Stimulated activated CD4-positive, alpha-beta T cell treated with anti-CD3 and anti-CD28 coated beads, Interleukin-15, amount 100 ng/mL, for 1 hour (primary cell): Measurements from ENCODE around the gene COL24A1.

Experiments used
- DNase-seq, 2 donors: peaks; one replicate each; pipeline ENCODE4 v3.0.0-alpha.2; 2020; ENCODE audit warnings: low read depth in 1 of 2, low spot score in 1 of 2

The COL24A1 gene

DNA sequence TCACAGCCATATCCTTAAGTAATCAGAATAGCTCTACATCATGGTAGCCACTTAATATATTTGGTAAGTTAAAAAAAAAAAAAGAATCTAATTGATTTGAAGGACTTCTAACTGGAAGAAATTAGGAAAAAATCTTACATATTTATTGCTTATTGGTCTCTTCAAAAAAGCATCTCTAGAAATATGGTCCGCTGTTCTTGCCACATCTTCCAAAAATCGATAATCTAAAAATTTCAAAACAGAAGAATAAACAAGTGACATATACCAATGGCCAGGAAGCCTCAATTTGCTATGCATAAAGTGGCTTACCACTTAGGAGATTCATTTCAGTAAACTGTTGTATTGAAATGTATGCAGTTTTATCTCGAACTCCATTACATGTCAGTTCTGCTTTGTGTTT, 450.6 kb downstream of the COL24A1 start:
- DNase-seq: no peak

DNA sequence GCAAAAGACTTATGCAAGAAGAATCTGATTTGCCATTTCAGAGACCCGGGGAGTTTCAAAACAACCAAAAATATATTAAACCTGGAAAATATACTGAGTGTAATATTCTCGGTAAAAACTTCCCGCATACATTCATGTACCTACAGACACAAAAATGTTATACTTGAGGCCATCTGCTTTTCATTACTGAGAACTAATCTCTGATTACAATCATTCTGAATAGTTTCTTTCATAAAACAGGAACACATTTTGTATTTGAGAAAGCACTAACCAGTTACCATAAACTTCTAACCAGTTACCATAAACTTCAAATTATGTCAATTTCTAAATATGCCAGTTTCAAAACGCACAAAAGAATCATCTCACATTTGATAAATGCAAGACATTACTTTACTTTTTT, 456.1 kb downstream of the COL24A1 start:
- no peak for DNase-seq

DNA sequence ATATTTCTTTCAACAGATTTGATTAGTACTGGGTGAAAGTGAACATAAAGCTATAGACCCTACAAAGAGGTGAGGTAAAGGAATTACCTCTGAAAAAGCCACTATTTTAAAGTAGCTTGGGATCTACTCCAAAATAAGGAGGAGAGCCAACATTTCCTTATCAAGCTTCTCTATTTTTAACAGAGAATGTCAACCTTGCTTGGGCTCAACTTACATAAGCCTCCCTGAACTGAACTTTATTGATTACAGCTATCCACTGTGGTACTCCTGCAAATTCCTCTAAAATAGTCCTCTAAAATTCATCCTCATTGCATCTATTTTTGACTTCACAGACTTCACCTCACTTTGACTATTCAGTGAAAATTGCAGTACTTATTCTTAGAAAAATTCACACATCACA, 458.7 kb downstream of the COL24A1 start:
- DNase-seq: no peak

DNA sequence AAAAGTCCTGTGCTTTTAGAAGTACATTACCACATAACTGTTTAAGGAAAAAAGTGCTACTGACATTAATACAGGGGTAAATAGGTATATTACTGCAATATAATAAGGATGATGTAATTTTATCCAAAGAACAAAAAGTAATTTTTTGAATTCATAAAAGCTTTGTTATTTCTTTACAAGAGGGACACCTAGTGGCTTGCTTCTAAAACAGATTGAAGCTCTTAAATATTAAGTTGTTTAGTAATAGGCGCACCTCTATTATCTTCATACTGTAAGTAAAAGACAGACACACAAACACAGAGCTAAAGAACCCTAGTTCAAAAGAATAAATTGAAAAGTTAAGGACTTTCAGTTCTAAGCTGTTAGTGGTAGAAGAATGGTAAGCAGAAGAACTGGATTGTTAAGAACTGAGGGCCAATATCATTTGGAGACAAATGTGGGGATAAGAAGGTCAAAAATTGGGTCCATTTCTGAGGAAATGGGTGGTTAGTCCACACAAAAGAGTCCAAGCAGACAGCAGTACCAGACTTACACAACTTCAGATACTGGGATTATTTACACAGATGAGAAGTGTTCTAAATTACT, 463.8 kb downstream of the COL24A1 start:
- DNase-seq: no peak

DNA sequence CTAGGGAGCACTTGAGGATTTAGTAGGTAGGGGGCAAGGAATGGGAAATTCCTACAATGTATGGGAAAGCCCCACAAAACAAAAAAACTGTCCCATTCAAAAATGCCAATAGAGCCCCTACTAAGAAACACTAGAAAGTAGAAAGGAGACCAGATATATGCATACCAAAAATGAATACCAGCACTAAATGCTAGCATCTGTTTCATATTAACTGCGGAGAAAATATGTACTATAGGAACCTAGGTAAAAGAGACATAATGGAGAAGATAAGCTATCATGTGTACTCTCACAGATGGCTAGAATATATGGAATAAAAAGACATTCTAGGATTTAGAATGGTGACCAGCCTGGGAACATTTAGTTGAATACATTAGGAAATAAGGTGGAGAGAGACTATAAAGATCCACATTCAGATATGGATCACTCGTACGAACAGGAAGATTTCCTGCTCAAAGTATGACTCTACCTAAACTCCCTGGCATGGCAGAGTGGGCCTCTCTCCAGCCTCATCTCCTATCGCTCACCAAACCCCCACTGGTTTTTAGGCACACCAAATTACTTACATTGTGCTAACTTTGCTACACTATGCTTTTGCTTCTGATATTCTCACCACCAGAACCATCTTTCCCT, 466.7 kb downstream of the COL24A1 start:
- DNase-seq: no peak

DNA sequence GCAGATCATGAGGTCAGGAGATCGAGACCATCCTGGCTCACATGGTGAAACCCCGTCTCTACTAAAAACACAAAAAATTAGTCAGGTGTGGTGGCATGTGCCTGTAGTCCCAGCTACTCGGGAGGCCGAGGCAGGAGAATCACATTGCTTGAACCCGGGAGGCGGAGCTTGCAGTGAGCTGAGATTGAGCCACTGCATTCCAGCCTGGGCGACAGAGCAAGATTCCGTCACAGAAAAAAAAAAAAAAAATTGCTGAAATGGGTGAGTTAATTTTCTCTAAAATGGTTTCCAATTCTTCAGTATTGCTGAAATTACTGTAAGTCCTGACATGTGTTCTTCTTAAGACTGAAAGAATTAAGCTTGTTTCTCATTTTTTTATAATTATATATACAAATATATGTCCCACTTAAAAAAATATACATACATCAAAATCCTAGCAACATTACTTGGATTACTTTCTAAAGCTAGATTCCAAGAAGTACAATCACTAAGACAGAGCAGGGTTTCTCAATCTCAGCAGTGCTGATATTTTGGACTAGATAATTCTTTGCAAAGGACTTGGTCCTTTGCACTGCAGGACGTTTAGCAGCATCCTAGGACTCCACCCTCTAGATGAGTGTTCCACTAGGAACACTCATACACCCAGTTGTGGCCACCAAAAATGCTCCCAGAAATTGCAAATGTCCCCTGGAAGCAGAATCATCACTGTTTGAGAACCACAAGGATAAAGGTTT, 473.1 kb downstream of the COL24A1 start:
- no peak for DNase-seq

DNA sequence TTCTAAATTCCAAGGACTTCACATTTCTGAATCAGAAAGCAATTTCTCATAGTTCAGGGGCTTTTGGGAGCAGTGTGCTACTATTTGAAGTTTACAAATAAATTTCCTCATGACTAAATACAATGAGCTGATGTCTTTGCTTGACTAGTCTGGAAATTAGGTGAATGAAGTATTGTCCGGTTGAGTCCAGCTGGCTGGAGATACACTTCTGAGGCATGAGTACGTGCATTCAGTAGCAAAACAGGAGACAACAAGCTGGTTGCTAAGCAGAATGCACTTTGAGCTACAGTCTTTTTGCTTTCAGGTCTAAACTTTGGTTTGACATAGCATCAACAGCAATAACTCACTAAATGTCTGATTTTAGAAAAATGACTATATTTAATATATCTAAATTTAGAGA, 475.5 kb downstream of the COL24A1 start:
- DNase-seq: no peak
